Psoas muscle (tissue), 8 donors: ENCODE data around the gene TEX2. TPM values are rescaled to one million over a fixed set of nuclear protein-coding genes. Genes with fewer than 3 reads are reported as not detected.

Source experiments
- ATAC-seq, 4 donors: fragments of 200-7000 bp; cut with Tn5 transposase; one replicate each; pipeline ENCODE4 v1.9.1; 2020; ENCODE audit warnings: moderate library complexity in 3 of 4, mild to moderate bottlenecking in 2 of 4
- DNase-seq, 2 donors: peaks; one replicate each; pipeline ENCODE4 v3.0.0-alpha.2; 2020
- H3K27ac ChIP-seq: fragments of 200-600 bp; one replicate; pipeline ENCODE4 v1.8.0; 2022
- H3K27me3 ChIP-seq, 3 donors: fragments of 200-600 bp in 1 of 3; one replicate each; pipeline versions ENCODE4 v1.6.1 to v1.8.0; 2013 to 2022; ENCODE audit warnings: low read length in 2 of 3, mild to moderate bottlenecking in 2 of 3, moderate library complexity in 1 of 3; ENCODE audit not compliant: insufficient read depth in 3 of 3
- H3K36me3 ChIP-seq, 2 donors: fragments of 200-600 bp in 1 of 2; one replicate each; pipeline versions ENCODE4 v1.6.1 to v1.8.0; 2013 to 2022; ENCODE audit warnings: low read depth in 1 of 2, mild to moderate bottlenecking in 1 of 2, moderate library complexity in 1 of 2; ENCODE audit not compliant: insufficient read depth in 1 of 2
- H3K4me1 ChIP-seq: fragments of 200-600 bp; one replicate; pipeline ENCODE4 v1.8.0; 2022
- H3K4me3 ChIP-seq: fragments of 200-600 bp; one replicate; pipeline ENCODE4 v1.8.0; 2022; ENCODE audit warnings: mild to moderate bottlenecking
- H3K9me3 ChIP-seq: fragments of 200-600 bp; one replicate; pipeline ENCODE4 v1.8.0; 2022
- WGBS, 3 donors: extraction: QIAGEN DNeasy Blood & Tissue Kit; methylation state at CpG; one replicate each; pipeline versions ENCODE4 v1.1.6 to v1.1.7; 2013; 5-methylcytosine and 5-hydroxymethylcytosine counted together
- intact Hi-C, 2 donors: fragments of 100-400 bp; cut with DNase I; formaldehyde crosslinking; loops; one replicate each; pipeline versions ENCODE4 v1.11.0 to v1.14.2; 2022
- polyA plus RNA-seq, 3 donors: library from polyadenylated mRNA; stranded (reverse); fragments of 200-250 nt; gene quantifications; one replicate each; pipeline ENCODE4 v1.2.3, GENCODE V29; 2013
- total RNA-seq, 4 donors: library from RNA; stranded (reverse); fragmentation: NEBNext Ultra II Directional in 2 of 4; extraction: Animal tissue kit (Norgen Biotek cat#: 25700) in 2 of 4; gene quantifications; one replicate each; pipeline versions ENCODE4 v1.2.1 to v1.2.4, GENCODE V29; 2021 to 2023
- TF ChIP-seq, protein P1 (sequence below): fragments of 200-600 bp; IDR thresholded peaks from one replicate; pipeline ENCODE4 v1.8.0; 2022; ENCODE audit warnings: antibody characterized with exemption
- donor health status: healthy with polysubstance abuse.
- donor health status: DM: no; HTN: no; CAD: no; lungs with moderate emphysema.
- donor health status: Bipolar disorder and iron deficiency.
- donor health status: healthy.
- donor health status: DM: yes; HTN: yes; CAD: no.
- donor health status: DM: no; HTN: no; CAD: no.
- donor health status: DM: no; HTN: no; CAD: no.
- donor health status: DM: yes; HTN: yes; CAD: no.

The TEX2 gene
- total and polyA plus RNA-seq, 7 donors, result 29.4 to 72.7 (median 52.8) TPM

- Histone ChIP-seq H3K27me3 (no peaks in the 10 kb centered on the region), H3K4me3 (no peak overlapping the region), H3K27ac (no peak overlapping the region), H3K4me1 (peaks cover 52% of the 10 kb centered on the region), H3K9me3 (no peaks in the 10 kb centered on the region), H3K36me3 (no peaks in the 10 kb centered on the region)
- intact Hi-C loops, result no loop called here
- ATAC-seq (no peak), DNase-seq (no peak)
- TF ChIP-seq, protein P1, sequence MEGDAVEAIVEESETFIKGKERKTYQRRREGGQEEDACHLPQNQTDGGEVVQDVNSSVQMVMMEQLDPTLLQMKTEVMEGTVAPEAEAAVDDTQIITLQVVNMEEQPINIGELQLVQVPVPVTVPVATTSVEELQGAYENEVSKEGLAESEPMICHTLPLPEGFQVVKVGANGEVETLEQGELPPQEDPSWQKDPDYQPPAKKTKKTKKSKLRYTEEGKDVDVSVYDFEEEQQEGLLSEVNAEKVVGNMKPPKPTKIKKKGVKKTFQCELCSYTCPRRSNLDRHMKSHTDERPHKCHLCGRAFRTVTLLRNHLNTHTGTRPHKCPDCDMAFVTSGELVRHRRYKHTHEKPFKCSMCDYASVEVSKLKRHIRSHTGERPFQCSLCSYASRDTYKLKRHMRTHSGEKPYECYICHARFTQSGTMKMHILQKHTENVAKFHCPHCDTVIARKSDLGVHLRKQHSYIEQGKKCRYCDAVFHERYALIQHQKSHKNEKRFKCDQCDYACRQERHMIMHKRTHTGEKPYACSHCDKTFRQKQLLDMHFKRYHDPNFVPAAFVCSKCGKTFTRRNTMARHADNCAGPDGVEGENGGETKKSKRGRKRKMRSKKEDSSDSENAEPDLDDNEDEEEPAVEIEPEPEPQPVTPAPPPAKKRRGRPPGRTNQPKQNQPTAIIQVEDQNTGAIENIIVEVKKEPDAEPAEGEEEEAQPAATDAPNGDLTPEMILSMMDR, result no peak
- 73 to 84% (median 75%) methylated on average over 11 of the region's 11 CpGs for WGBS, 3 donors
Observed at GRCh38 chr17:64245218-64246145, 17.6 kb downstream of the TEX2 start.

- Histone ChIP-seq H3K9me3 (no peaks in the 10 kb centered on the region), H3K36me3 (no peaks in the 10 kb centered on the region), H3K4me3 (no peak overlapping the region), H3K27ac (no peak overlapping the region), H3K27me3 (no peaks in the 10 kb centered on the region), H3K4me1 (peaks cover 42% of the 10 kb centered on the region)
- WGBS, 3 donors, result 76 to 85% (median 79%) methylated on average over 5 of the region's 5 CpGs
- TF ChIP-seq, protein P1, result no peak
- intact Hi-C loops, result loop anchor here in 1 of 2 donors (5.0 kb wide), 1 partner anchor 42 kb away; no protein-coding TSS in a partner anchor
- ATAC-seq, result no peak
- no peak for DNase-seq
Observed at GRCh38 chr17:64244165-64244564, 18.9 kb downstream of the TEX2 start.

GRCh38 chr17:64243340-64243739 is 19.7 kb downstream of the TEX2 start:
- no peaks in the 10 kb centered on the region for H3K27me3 ChIP-seq
- DNase-seq (no peak), ATAC-seq (no peak)
- WGBS, 3 donors, result 62 to 80% (median 69%) methylated on average over 2 of the region's 2 CpGs
- no peaks in the 10 kb centered on the region for H3K9me3 ChIP-seq
- no peak overlapping the region for H3K27ac ChIP-seq
- peaks cover 42% of the 10 kb centered on the region for H3K4me1 ChIP-seq
- TF ChIP-seq, protein P1, result no peak
- H3K36me3 ChIP-seq, result no peaks in the 10 kb centered on the region
- intact Hi-C loops, result loop anchor here in 1 of 2 donors (5.0 kb wide), 1 partner anchor 41 kb away; no protein-coding TSS in a partner anchor
- H3K4me3 ChIP-seq, result no peak overlapping the region

- H3K27ac ChIP-seq, result no peak overlapping the region
Observed at GRCh38 chr17:64242633-64243032, 20.4 kb downstream of the TEX2 start.

More at GRCh38 chr17:64242633-64243032, 20.4 kb downstream of the TEX2 start:
- intact Hi-C loops, result loop anchor here in 1 of 2 donors (5.0 kb wide), 1 partner anchor 40 kb away; no protein-coding TSS in a partner anchor
- no peaks in the 10 kb centered on the region for H3K9me3 ChIP-seq
- H3K36me3 ChIP-seq, result no peaks in the 10 kb centered on the region
- ATAC-seq, result no peak
- H3K4me3 ChIP-seq, result no peak overlapping the region
- no peaks in the 10 kb centered on the region for H3K27me3 ChIP-seq
- TF ChIP-seq, protein P1, result no peak
- DNase-seq, result no peak
- 87 to 91% (median 91%) methylated on average over 7 of the region's 7 CpGs for WGBS, 3 donors
- peaks cover 43% of the 10 kb centered on the region for H3K4me1 ChIP-seq
